ENCODE measurements around the gene VAV1.

VAV1 gene

DNA sequence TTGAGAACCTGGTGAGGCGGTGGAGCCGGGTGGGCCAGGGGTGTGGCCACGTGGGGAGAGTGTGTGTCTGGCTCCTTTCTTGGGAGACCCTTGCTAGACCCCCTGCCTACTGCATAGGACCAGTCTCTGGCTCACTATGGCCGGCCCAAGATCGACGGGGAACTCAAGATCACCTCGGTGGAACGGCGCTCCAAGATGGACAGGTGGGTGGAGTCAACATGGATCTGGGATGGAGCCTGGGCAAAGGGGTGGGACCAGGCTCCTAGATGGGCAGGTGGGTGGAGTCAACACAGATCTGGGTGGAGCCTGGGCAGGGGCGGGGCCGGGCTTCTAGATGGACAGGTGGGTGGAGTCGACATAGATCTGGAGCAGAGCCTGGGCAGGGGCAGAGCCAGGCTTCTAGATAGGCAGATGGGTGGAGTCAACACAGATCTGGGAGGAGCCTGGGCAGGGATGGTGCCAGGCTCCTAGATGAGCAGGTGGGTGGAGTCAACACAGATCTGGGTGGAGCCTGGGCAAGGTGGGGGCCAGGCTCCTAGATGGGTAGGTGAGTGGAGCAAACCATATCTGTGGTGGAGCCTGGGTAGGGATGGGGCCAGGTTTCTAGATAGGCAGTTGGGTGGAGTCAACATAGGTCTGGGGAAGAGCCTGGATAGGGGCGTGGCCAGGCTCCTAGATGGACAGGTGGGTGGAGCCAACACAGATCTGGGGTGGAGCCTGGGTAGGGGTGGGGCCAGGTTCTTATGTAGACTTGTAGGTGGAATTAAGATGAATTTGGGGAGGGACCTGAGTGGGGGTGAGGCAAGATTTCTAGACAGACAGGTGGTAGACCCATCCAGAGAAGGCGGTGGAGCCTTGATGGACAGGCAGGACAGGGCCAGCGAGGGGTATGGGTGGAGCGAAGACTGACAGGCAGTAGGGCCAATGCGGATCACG is 56.5 kb downstream of the VAV1 start:
- TF ChIP-seq TAF1 (IDR thresholded peaks at IDR 0.05; ENCODE audit: borderline replicate concordance, insufficient read depth, low read length) (no peak), POLR2AphosphoS5 (IDR thresholded peaks at IDR 0.05; ENCODE audit: low read depth, low read length) (no peak), SIN3A (IDR thresholded peaks at IDR 0.05; ENCODE audit: borderline replicate concordance, insufficient read depth, low read length) (no peak), FOXP2 (optimal IDR thresholded peaks at IDR 0.05; ENCODE audit: borderline replicate concordance, extremely low read depth, extremely low read length, insufficient read depth) (no peak)
- TF ChIP-seq, protein P1, sequence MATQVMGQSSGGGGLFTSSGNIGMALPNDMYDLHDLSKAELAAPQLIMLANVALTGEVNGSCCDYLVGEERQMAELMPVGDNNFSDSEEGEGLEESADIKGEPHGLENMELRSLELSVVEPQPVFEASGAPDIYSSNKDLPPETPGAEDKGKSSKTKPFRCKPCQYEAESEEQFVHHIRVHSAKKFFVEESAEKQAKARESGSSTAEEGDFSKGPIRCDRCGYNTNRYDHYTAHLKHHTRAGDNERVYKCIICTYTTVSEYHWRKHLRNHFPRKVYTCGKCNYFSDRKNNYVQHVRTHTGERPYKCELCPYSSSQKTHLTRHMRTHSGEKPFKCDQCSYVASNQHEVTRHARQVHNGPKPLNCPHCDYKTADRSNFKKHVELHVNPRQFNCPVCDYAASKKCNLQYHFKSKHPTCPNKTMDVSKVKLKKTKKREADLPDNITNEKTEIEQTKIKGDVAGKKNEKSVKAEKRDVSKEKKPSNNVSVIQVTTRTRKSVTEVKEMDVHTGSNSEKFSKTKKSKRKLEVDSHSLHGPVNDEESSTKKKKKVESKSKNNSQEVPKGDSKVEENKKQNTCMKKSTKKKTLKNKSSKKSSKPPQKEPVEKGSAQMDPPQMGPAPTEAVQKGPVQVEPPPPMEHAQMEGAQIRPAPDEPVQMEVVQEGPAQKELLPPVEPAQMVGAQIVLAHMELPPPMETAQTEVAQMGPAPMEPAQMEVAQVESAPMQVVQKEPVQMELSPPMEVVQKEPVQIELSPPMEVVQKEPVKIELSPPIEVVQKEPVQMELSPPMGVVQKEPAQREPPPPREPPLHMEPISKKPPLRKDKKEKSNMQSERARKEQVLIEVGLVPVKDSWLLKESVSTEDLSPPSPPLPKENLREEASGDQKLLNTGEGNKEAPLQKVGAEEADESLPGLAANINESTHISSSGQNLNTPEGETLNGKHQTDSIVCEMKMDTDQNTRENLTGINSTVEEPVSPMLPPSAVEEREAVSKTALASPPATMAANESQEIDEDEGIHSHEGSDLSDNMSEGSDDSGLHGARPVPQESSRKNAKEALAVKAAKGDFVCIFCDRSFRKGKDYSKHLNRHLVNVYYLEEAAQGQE (IDR thresholded peaks at IDR 0.05; ENCODE audit: insufficient read depth in 1 of 2, low read depth in 2 of 2, low read length in 2 of 2) = no peak

DNA sequence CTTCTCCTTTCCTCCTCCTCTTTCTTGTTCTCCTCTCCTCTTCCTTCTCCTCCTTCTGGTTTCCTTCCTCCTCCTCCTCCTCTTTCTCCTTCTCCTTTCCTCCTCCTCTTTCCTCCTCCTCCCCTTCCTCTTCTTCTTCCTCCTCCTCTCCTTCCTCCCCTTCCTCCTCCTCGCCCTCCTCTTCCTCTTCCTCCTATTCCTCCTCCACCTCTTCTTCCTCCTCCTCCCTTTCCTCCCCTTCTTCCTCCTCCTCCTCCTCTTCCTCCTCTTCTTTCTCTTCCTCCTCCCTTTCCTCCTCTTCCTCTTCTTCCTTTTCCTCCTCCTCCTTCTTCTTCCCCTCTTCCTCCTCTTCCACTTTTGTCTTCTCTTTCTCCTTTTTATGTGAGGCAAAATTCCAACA is 59.9 kb downstream of the VAV1 start:
- TF ChIP-seq, protein P1 (IDR thresholded peaks at IDR 0.05; ENCODE audit: insufficient read depth in 1 of 2, low read depth in 2 of 2, low read length in 2 of 2) = no peak
- no peak for TF ChIP-seq TAF1 (IDR thresholded peaks at IDR 0.05; ENCODE audit: borderline replicate concordance, insufficient read depth, low read length)
- TF ChIP-seq POLR2AphosphoS5 (IDR thresholded peaks at IDR 0.05; ENCODE audit: low read depth, low read length) = no peak
- TF ChIP-seq SIN3A (IDR thresholded peaks at IDR 0.05; ENCODE audit: borderline replicate concordance, insufficient read depth, low read length) = no peak
- TF ChIP-seq FOXP2 (optimal IDR thresholded peaks at IDR 0.05; ENCODE audit: borderline replicate concordance, extremely low read depth, extremely low read length, insufficient read depth) = no peak

DNA sequence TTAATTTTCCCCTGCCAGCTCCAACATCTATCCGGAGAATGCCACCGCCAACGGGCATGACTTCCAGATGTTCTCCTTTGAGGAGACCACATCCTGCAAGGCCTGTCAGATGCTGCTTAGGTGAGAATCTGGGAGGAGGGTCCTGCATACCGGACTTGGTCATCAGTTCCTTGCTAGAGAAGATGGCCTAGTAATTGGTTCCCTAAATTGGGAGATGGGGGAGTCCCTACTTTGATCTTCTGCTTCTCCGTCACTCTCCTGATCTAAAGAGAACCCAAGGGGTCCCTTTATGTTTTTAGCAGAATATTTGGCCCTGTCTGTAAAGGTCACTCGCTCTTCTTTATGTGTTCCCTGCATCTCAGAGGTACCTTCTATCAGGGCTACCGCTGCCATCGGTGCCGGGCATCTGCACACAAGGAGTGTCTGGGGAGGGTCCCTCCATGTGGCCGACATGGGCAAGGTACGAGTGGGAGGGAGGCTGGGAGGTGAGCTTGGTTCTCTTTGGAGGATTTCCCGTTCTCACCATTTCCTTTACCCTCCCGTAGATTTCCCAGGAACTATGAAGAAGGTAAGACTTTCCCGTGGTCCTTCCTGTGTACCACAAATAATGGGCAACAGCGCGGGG is 60.8 kb downstream of the VAV1 start:
- TF ChIP-seq SIN3A (IDR thresholded peaks at IDR 0.05; ENCODE audit: borderline replicate concordance, insufficient read depth, low read length) = no peak
- no peak for TF ChIP-seq POLR2AphosphoS5 (IDR thresholded peaks at IDR 0.05; ENCODE audit: low read depth, low read length)
- TF ChIP-seq FOXP2 (optimal IDR thresholded peaks at IDR 0.05; ENCODE audit: borderline replicate concordance, extremely low read depth, extremely low read length, insufficient read depth) = no peak
- TF ChIP-seq TAF1 (IDR thresholded peaks at IDR 0.05; ENCODE audit: borderline replicate concordance, insufficient read depth, low read length) = no peak
- TF ChIP-seq, protein P1 (IDR thresholded peaks at IDR 0.05; ENCODE audit: insufficient read depth in 1 of 2, low read depth in 2 of 2, low read length in 2 of 2) = no peak

DNA sequence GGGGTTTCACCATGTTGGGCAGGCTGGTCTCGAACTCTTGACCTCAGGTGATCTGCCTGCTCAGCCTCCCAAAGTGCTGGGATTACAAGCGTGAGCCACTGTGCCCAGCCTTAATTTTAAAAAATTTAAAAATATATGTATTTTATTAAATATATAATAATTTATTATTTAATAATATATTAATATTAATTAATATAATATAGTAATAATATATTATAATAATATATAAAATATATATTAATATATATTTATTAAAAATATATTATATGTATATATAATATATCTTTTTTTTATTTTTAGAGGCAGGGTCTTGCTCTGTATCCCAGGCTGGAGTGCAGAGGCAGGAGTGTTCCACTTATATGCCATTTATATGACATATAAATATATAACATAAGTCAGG is 61.9 kb downstream of the VAV1 start:
- TF ChIP-seq, protein P1 (IDR thresholded peaks at IDR 0.05; ENCODE audit: insufficient read depth in 1 of 2, low read depth in 2 of 2, low read length in 2 of 2) = no peak
- TF ChIP-seq POLR2AphosphoS5 (IDR thresholded peaks at IDR 0.05; ENCODE audit: low read depth, low read length) (no peak), SIN3A (IDR thresholded peaks at IDR 0.05; ENCODE audit: borderline replicate concordance, insufficient read depth, low read length) (no peak), FOXP2 (optimal IDR thresholded peaks at IDR 0.05; ENCODE audit: borderline replicate concordance, extremely low read depth, extremely low read length, insufficient read depth) (no peak), TAF1 (IDR thresholded peaks at IDR 0.05; ENCODE audit: borderline replicate concordance, insufficient read depth, low read length) (no peak)
